ENCODE data around the gene ERCC1.

Gene ERCC1

DNA sequence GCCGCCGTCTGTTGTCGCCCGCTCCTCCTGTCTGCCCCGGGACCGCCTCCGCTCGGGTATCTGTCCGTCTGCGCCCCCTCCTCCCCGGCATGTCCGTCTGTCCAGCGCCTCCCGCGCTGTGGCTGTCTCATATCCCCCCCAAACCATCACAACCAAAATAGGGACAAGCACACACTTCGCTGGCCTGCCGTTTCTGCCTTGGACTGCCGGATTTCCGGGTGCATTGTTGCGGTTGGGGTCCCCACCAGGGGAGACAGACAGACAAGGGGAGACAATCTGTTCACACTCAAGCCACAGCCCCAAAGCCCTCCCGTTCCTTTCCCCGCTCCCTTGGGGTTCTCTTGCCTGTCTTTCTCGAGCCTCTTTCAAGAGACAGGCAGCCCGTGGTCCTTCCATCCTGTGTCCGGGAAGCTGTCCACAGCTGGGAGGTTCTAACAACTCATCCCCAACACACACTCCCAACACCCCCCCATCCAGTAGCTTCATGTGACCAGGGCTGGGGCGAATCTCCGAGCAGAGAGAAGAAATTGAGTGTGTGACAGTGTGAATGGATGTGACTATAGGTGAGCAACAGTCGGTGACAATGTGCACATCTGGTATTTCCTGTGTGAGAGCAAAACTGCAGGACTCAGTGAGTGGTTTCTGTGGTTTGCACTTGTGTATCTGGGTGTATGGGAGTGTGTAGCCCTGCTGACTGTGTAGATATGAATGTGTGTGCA lies 27.6 kb upstream of the ERCC1 start:
- Histone ChIP-seq H3K9me2 (replicated peaks; ENCODE audit: control insufficient read depth, low read length) (no peaks in the 10 kb centered on the region), H3K9me3 (ENCODE audit: control insufficient read depth, insufficient read depth, low read length) (no peaks in the 10 kb centered on the region), H3K36me3 (ENCODE audit: control insufficient read depth, low read length) (no peaks in the 10 kb centered on the region), H3K4me1 (ENCODE audit: control insufficient read depth, low read length) (peaks cover 53% of the 10 kb centered on the region), H3K4me2 (ENCODE audit: low read length) (peak overlapping the region; percentile 91), H3K27me3 (ENCODE audit: control insufficient read depth, low read length) (no peaks in the 10 kb centered on the region), H3K79me2 (ENCODE audit: control insufficient read depth, low read length) (no peaks in the 10 kb centered on the region), H3K27ac (ENCODE audit: low read depth, low read length) (peak overlapping the region; percentile 50), H4K20me1 (ENCODE audit: control insufficient read depth, insufficient read depth, low read depth, low read length) (no peaks in the 10 kb centered on the region), H3K4me3 (ENCODE audit: low read length) (peak overlapping the region; percentile 86), H3F3A (ENCODE audit: control insufficient read depth, insufficient read depth) (peaks cover 19% of the 10 kb centered on the region)
- TF ChIP-seq EZH2phosphoT487 (IDR thresholded peaks at IDR 0.05; ENCODE audit: borderline replicate concordance, low read length), result no peak
- TF ChIP-seq, protein P1, sequence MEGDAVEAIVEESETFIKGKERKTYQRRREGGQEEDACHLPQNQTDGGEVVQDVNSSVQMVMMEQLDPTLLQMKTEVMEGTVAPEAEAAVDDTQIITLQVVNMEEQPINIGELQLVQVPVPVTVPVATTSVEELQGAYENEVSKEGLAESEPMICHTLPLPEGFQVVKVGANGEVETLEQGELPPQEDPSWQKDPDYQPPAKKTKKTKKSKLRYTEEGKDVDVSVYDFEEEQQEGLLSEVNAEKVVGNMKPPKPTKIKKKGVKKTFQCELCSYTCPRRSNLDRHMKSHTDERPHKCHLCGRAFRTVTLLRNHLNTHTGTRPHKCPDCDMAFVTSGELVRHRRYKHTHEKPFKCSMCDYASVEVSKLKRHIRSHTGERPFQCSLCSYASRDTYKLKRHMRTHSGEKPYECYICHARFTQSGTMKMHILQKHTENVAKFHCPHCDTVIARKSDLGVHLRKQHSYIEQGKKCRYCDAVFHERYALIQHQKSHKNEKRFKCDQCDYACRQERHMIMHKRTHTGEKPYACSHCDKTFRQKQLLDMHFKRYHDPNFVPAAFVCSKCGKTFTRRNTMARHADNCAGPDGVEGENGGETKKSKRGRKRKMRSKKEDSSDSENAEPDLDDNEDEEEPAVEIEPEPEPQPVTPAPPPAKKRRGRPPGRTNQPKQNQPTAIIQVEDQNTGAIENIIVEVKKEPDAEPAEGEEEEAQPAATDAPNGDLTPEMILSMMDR (IDR thresholded peaks at IDR 0.05; ENCODE audit: low read depth, low read length, poor library complexity, severe bottlenecking), result no peak

GRCh38 chr19:45450012-45450333 lies 26.3 kb upstream of the ERCC1 start:
- Histone ChIP-seq H3K79me2 (ENCODE audit: control insufficient read depth, low read length) (no peaks in the 10 kb centered on the region), H4K20me1 (ENCODE audit: control insufficient read depth, insufficient read depth, low read depth, low read length) (no peaks in the 10 kb centered on the region), H3K27me3 (ENCODE audit: control insufficient read depth, low read length) (no peaks in the 10 kb centered on the region), H3F3A (ENCODE audit: control insufficient read depth, insufficient read depth) (peaks cover 24% of the 10 kb centered on the region), H3K4me1 (ENCODE audit: control insufficient read depth, low read length) (peaks cover 44% of the 10 kb centered on the region), H3K4me2 (ENCODE audit: low read length) (peak overlapping the region; percentile 70), H3K9me2 (replicated peaks; ENCODE audit: control insufficient read depth, low read length) (no peaks in the 10 kb centered on the region), H3K36me3 (ENCODE audit: control insufficient read depth, low read length) (no peaks in the 10 kb centered on the region), H3K9me3 (ENCODE audit: control insufficient read depth, insufficient read depth, low read length) (no peaks in the 10 kb centered on the region), H3K27ac (ENCODE audit: low read depth, low read length) (peak overlapping the region; percentile 28), H3K4me3 (ENCODE audit: low read length) (peak overlapping the region; percentile 86)
- TF ChIP-seq EZH2phosphoT487 (IDR thresholded peaks at IDR 0.05; ENCODE audit: borderline replicate concordance, low read length), result no peak
- TF ChIP-seq, protein P1 (IDR thresholded peaks at IDR 0.05; ENCODE audit: low read depth, low read length, poor library complexity, severe bottlenecking), result no peak

- no peaks in the 10 kb centered on the region for H3K9me3 ChIP-seq (ENCODE audit: control insufficient read depth, insufficient read depth, low read length)
- TF ChIP-seq EZH2phosphoT487 (IDR thresholded peaks at IDR 0.05; ENCODE audit: borderline replicate concordance, low read length), result no peak
- TF ChIP-seq, protein P1 (IDR thresholded peaks at IDR 0.05; ENCODE audit: low read depth, low read length, poor library complexity, severe bottlenecking), result no peak
- H3K9me2 ChIP-seq (replicated peaks; ENCODE audit: control insufficient read depth, low read length), result no peaks in the 10 kb centered on the region
- no peaks in the 10 kb centered on the region for H3K36me3 ChIP-seq (ENCODE audit: control insufficient read depth, low read length)
- no peaks in the 10 kb centered on the region for H4K20me1 ChIP-seq (ENCODE audit: control insufficient read depth, insufficient read depth, low read depth, low read length)
- no peaks in the 10 kb centered on the region for H3K79me2 ChIP-seq (ENCODE audit: control insufficient read depth, low read length)
- H3K27me3 ChIP-seq (ENCODE audit: control insufficient read depth, low read length), result no peaks in the 10 kb centered on the region
- H3K4me1 ChIP-seq (ENCODE audit: control insufficient read depth, low read length), result peaks cover 43% of the 10 kb centered on the region
- H3F3A ChIP-seq (ENCODE audit: control insufficient read depth, insufficient read depth), result peaks cover 27% of the 10 kb centered on the region
- H3K4me3 ChIP-seq (ENCODE audit: low read length), result no peak overlapping the region
- H3K4me2 ChIP-seq (ENCODE audit: low read length), result no peak overlapping the region; the same call in 1 of the 2 replicates
- no peak overlapping the region for H3K27ac ChIP-seq (ENCODE audit: low read depth, low read length)
Observed at GRCh38 chr19:45448887-45449299, 25.2 kb upstream of the ERCC1 start.

Measured in DOHH2 (cell line).